SJCRH30 (cell line): ENCODE measurements around the gene PDGFD. TPM values are rescaled to one million over a fixed set of nuclear protein-coding genes. Genes with fewer than 3 reads are reported as not detected.

Experiments used
- DNase-seq, 2 experiments: peaks; one replicate each; pipeline ENCODE4 v3.0.0-alpha.2; 2015 to 2020
- H3K27ac ChIP-seq: fragments of 250-450 bp; sonication (Bioruptor Pico); 2 replicates; pipeline ENCODE4 v1.5.1; 2020; ENCODE audit warnings: mild to moderate bottlenecking, moderate library complexity
- H3K27me3 ChIP-seq: fragments of 250-450 bp; sonication (Bioruptor Pico); 2 replicates; pipeline ENCODE4 v1.5.1; 2020; ENCODE audit warnings: mild to moderate bottlenecking, moderate library complexity
- H3K36me3 ChIP-seq: fragments of 250-450 bp; sonication (Bioruptor Pico); 2 replicates; pipeline ENCODE4 v1.5.1; 2020; ENCODE audit warnings: mild to moderate bottlenecking, moderate library complexity
- H3K4me1 ChIP-seq: fragments of 250-450 bp; sonication (Bioruptor Pico); 2 replicates; pipeline ENCODE4 v1.5.1; 2020; ENCODE audit warnings: mild to moderate bottlenecking, moderate library complexity
- H3K4me3 ChIP-seq: fragments of 250-450 bp; sonication (Bioruptor Pico); 2 replicates; pipeline ENCODE4 v1.5.1; 2020; ENCODE audit warnings: mild to moderate bottlenecking, moderate library complexity
- H3K9me3 ChIP-seq: fragments of 250-450 bp; sonication (Bioruptor Pico); replicated peaks from 2 replicates; pipeline ENCODE4 v1.5.1; 2020; ENCODE audit warnings: mild to moderate bottlenecking, moderate library complexity
- total RNA-seq: library from RNA; depleted of rRNA; stranded (reverse); fragments of >200 nt; shearing (Covaris generic); gene quantifications from 2 replicates; pipeline ENCODE4 v1.2.3, GENCODE V29; 2014

PDGFD gene
- total RNA-seq, 1 experiment from 2014 or later: 15.2 TPM

GRCh38 chr11:103964390-103964789, 199.6 kb downstream of the PDGFD start:
- H3K4me3 ChIP-seq: no peak overlapping the region
- H3K27me3 ChIP-seq: no peaks in the 10 kb centered on the region

GRCh38 chr11:103963648-103964047, 200.3 kb downstream of the PDGFD start:
- H3K4me1 ChIP-seq: peaks cover under 1% of the 10 kb centered on the region; the same call in 1 of the 2 replicates
- no peak overlapping the region for H3K27ac ChIP-seq
- no peak overlapping the region for H3K4me3 ChIP-seq
- no peaks in the 10 kb centered on the region for H3K36me3 ChIP-seq
- H3K27me3 ChIP-seq: no peaks in the 10 kb centered on the region
- DNase-seq: no peak
- H3K9me3 ChIP-seq: no peaks in the 10 kb centered on the region; the same call in 1 of the 2 replicates

More at GRCh38 chr11:103964390-103964789, 199.6 kb downstream of the PDGFD start:
- DNase-seq: no peak
- no peaks in the 10 kb centered on the region for H3K4me1 ChIP-seq
- no peak overlapping the region for H3K27ac ChIP-seq
- H3K36me3 ChIP-seq: no peaks in the 10 kb centered on the region
- no peaks in the 10 kb centered on the region for H3K9me3 ChIP-seq

GRCh38 chr11:103961010-103961409, 202.9 kb downstream of the PDGFD start:
- Histone ChIP-seq H3K27me3 (no peaks in the 10 kb centered on the region), H3K4me1 (peaks cover 6% of the 10 kb centered on the region; the same call in 1 of the 2 replicates), H3K4me3 (no peak overlapping the region), H3K27ac (no peak overlapping the region), H3K9me3 (no peaks in the 10 kb centered on the region; the same call in 1 of the 2 replicates), H3K36me3 (no peaks in the 10 kb centered on the region)
- DNase-seq: no peak

GRCh38 chr11:103960108-103960507, 203.8 kb downstream of the PDGFD start:
- H3K9me3 ChIP-seq: no peaks in the 10 kb centered on the region; the same call in 1 of the 2 replicates
- no peaks in the 10 kb centered on the region for H3K27me3 ChIP-seq
- H3K36me3 ChIP-seq: no peaks in the 10 kb centered on the region
- H3K4me1 ChIP-seq: peaks cover 6% of the 10 kb centered on the region; the same call in 1 of the 2 replicates
- H3K4me3 ChIP-seq: no peak overlapping the region
- no peak overlapping the region for H3K27ac ChIP-seq
- DNase-seq: no peak

- no peak overlapping the region for H3K27ac ChIP-seq
- H3K27me3 ChIP-seq: no peaks in the 10 kb centered on the region
- peaks cover 8% of the 10 kb centered on the region for H3K4me1 ChIP-seq
- no peaks in the 10 kb centered on the region; the same call in 1 of the 2 replicates for H3K9me3 ChIP-seq
- H3K36me3 ChIP-seq: no peaks in the 10 kb centered on the region
- no peak overlapping the region for H3K4me3 ChIP-seq
- no peak for DNase-seq
Observed at GRCh38 chr11:103959279-103959942, 204.5 kb downstream of the PDGFD start.

GRCh38 chr11:103958475-103959215, 205.3 kb downstream of the PDGFD start:
- Histone ChIP-seq H3K36me3 (no peaks in the 10 kb centered on the region), H3K9me3 (no peaks in the 10 kb centered on the region; the same call in 1 of the 2 replicates), H3K27ac (no peak overlapping the region), H3K4me1 (peaks cover 14% of the 10 kb centered on the region), H3K4me3 (no peak overlapping the region), H3K27me3 (no peaks in the 10 kb centered on the region)
- no peak for DNase-seq

- Histone ChIP-seq H3K4me1 (peaks cover 20% of the 10 kb centered on the region), H3K27me3 (no peaks in the 10 kb centered on the region), H3K9me3 (no peaks in the 10 kb centered on the region; the same call in 1 of the 2 replicates), H3K36me3 (no peaks in the 10 kb centered on the region), H3K4me3 (0 out of 2 replicates have a peak overlapping the region, but pooled peaks have one; percentile 1), H3K27ac (peak overlapping the region; percentile 85)
- peak; percentile 81 to 94 for DNase-seq
Observed at GRCh38 chr11:103953797-103954486, 210.0 kb downstream of the PDGFD start.

- no peaks in the 10 kb centered on the region for H3K27me3 ChIP-seq
- H3K4me1 ChIP-seq: peaks cover 15% of the 10 kb centered on the region
- H3K36me3 ChIP-seq: no peaks in the 10 kb centered on the region
- H3K4me3 ChIP-seq: no peak overlapping the region
- no peak overlapping the region for H3K27ac ChIP-seq
- no peak for DNase-seq
- H3K9me3 ChIP-seq: no peaks in the 10 kb centered on the region
Observed at GRCh38 chr11:103949781-103950180, 214.2 kb downstream of the PDGFD start.

- peaks cover 3% of the 10 kb centered on the region for H3K4me1 ChIP-seq
- no peak for DNase-seq
- no peaks in the 10 kb centered on the region for H3K9me3 ChIP-seq
- H3K4me3 ChIP-seq: no peak overlapping the region
- H3K27ac ChIP-seq: no peak overlapping the region
- H3K36me3 ChIP-seq: no peaks in the 10 kb centered on the region
- no peaks in the 10 kb centered on the region for H3K27me3 ChIP-seq
Observed at GRCh38 chr11:103948187-103948763, 215.7 kb downstream of the PDGFD start.

GRCh38 chr11:103947546-103947919, 216.4 kb downstream of the PDGFD start:
- no peaks in the 10 kb centered on the region for H3K4me1 ChIP-seq
- H3K27me3 ChIP-seq: no peaks in the 10 kb centered on the region
- no peak overlapping the region for H3K4me3 ChIP-seq
- no peaks in the 10 kb centered on the region; the same call in 1 of the 2 replicates for H3K36me3 ChIP-seq
- no peaks in the 10 kb centered on the region for H3K9me3 ChIP-seq
- no peak overlapping the region for H3K27ac ChIP-seq
- no peak for DNase-seq

- H3K36me3 ChIP-seq: no peaks in the 10 kb centered on the region; the same call in 1 of the 2 replicates
- H3K4me3 ChIP-seq: no peak overlapping the region
- H3K27ac ChIP-seq: no peak overlapping the region
- no peaks in the 10 kb centered on the region for H3K27me3 ChIP-seq
- no peak for DNase-seq
- no peaks in the 10 kb centered on the region for H3K4me1 ChIP-seq
- H3K9me3 ChIP-seq: no peaks in the 10 kb centered on the region
Observed at GRCh38 chr11:103946793-103947545, 217.0 kb downstream of the PDGFD start.

GRCh38 chr11:103944251-103944940, 219.6 kb downstream of the PDGFD start:
- Histone ChIP-seq H3K36me3 (no peaks in the 10 kb centered on the region; the same call in 1 of the 2 replicates), H3K27ac (no peak overlapping the region), H3K9me3 (no peaks in the 10 kb centered on the region), H3K4me1 (no peaks in the 10 kb centered on the region), H3K27me3 (no peaks in the 10 kb centered on the region), H3K4me3 (no peak overlapping the region)
- no peak for DNase-seq

GRCh38 chr11:103942646-103943045, 221.3 kb downstream of the PDGFD start:
- Histone ChIP-seq H3K4me3 (no peak overlapping the region), H3K9me3 (no peaks in the 10 kb centered on the region)

More at GRCh38 chr11:103942646-103943045, 221.3 kb downstream of the PDGFD start:
- H3K36me3 ChIP-seq: no peaks in the 10 kb centered on the region; the same call in 1 of the 2 replicates
- no peaks in the 10 kb centered on the region for H3K27me3 ChIP-seq
- no peak overlapping the region for H3K27ac ChIP-seq
- H3K4me1 ChIP-seq: no peaks in the 10 kb centered on the region
- DNase-seq: no peak
